Measurements from ENCODE around the gene CERS1. TPM values are rescaled to one million over a fixed set of nuclear protein-coding genes. Genes with fewer than 3 reads are reported as not detected.

The CERS1 gene
- total RNA-seq, 2 donors from 2014 or later = 38.7 TPM; not detected in 1

DNA sequence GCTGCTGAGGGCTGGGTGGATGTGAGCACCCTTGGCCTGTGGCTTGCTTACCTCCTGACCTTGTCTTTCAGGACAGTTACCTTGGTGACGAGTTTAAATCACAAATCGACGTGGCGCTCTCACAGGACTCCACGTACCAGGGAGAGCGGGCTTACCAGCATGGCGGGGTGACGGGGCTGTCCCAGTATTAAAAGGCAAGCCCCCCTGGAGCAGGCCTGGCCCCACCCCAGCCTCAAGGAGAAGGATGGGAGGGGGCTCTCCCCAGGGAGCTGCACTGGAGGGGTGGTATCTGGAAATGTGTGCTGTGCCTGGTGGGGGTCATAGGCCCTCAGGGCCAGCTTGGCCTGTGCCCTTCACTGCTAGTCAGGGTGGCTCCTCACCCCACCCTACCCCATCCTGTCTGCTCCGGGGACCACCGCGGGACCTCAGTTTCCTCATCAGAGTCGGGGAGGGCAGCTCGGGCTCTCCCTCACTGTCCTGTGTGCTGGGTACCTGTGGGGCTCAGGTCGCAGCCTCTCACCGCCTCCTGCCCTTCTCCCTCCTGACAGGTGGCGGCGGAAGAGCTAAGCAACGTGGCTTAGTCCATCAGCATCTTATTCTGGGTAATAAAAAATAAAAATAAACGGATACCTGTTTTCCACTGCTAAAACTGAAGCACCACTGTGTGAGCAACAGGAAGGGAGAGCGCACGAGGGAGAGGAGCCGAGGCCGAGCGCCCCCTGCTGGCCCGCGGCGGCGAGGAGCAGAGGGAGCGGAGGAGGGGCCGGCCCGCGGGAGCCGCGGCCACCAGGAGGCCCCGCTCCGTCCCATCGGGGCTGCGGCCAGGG lies 29.8 kb downstream of the CERS1 start:
- DNase-seq (ENCODE audit: low spot score) = peak; percentile 46
- Histone ChIP-seq H3K4me3 (no peak overlapping the region), H3K4me1 (replicated peaks) (no peaks in the 10 kb centered on the region), H3K27ac (no peak overlapping the region), H3K9me3 (no peaks in the 10 kb centered on the region), H3K27me3 (replicated peaks; ENCODE audit: insufficient read depth) (no peaks in the 10 kb centered on the region), H3K36me3 (peaks cover 25 to 31% of the 10 kb centered on the region in 2 donors)
- intact Hi-C loops (cut with DNase I) = no loop called here
- 39% methylated on average over 38 of the region's 38 CpGs for WGBS
- TF ChIP-seq, protein P1, sequence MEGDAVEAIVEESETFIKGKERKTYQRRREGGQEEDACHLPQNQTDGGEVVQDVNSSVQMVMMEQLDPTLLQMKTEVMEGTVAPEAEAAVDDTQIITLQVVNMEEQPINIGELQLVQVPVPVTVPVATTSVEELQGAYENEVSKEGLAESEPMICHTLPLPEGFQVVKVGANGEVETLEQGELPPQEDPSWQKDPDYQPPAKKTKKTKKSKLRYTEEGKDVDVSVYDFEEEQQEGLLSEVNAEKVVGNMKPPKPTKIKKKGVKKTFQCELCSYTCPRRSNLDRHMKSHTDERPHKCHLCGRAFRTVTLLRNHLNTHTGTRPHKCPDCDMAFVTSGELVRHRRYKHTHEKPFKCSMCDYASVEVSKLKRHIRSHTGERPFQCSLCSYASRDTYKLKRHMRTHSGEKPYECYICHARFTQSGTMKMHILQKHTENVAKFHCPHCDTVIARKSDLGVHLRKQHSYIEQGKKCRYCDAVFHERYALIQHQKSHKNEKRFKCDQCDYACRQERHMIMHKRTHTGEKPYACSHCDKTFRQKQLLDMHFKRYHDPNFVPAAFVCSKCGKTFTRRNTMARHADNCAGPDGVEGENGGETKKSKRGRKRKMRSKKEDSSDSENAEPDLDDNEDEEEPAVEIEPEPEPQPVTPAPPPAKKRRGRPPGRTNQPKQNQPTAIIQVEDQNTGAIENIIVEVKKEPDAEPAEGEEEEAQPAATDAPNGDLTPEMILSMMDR (IDR thresholded peaks at IDR 0.05) = peak; percentile 95 to 96 (median 96)
- TF ChIP-seq POLR2A (IDR thresholded peaks at IDR 0.05) (no peak), POLR2AphosphoS5 (IDR thresholded peaks at IDR 0.05) (peak; percentile 34)

DNA sequence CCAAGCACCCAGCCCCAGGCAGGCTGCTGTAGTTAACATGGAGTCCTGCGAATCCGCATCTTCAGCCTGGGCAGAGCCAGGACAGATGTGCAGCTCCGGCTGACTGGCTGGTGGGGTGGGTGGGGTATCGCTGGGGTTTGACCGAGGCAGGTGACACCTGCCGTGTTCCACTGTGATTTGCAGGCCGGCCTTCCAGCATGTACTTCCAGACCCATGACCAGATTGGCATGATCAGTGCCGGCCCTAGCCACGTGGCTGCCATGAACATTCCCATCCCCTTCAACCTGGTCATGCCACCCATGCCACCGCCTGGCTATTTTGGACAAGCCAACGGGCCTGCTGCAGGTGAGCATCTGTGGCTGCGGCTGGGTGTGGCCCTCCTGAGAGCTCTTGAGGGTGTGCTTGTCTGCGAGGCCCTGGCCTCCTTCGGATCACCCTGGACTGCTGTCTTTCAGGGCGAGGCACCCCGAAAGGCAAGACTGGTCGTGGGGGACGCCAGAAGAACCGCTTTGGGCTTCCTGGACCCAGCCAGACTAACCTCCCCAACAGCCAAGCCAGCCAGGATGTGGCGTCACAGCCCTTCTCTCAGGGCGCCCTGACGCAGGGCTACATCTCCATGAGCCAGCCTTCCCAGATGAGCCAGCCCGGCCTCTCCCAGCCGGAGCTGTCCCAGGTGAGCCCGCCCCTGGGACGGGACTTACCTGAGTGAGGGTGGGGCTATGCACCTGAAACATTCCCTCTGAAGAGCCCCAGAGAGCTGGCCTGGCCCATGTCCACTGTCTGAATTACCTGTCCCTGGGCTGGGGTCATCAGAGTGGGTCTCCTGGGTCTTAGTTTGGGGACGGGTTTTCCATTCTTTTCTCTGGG lies 30.6 kb downstream of the CERS1 start:
- Histone ChIP-seq H3K27me3 (replicated peaks; ENCODE audit: insufficient read depth) (no peaks in the 10 kb centered on the region), H3K9me3 (no peaks in the 10 kb centered on the region), H3K4me3 (no peak overlapping the region), H3K4me1 (replicated peaks) (no peaks in the 10 kb centered on the region), H3K36me3 (peaks cover 31 to 39% of the 10 kb centered on the region in 2 donors), H3K27ac (no peak overlapping the region)
- intact Hi-C loops (cut with DNase I) = no loop called here
- TF ChIP-seq, protein P1 (IDR thresholded peaks at IDR 0.05) = no peak
- TF ChIP-seq POLR2A (IDR thresholded peaks at IDR 0.05) (no peak), POLR2AphosphoS5 (IDR thresholded peaks at IDR 0.05) (no peak)
- no peak for DNase-seq (ENCODE audit: low spot score)
- 89% methylated on average over 27 of the region's 27 CpGs for WGBS

DNA sequence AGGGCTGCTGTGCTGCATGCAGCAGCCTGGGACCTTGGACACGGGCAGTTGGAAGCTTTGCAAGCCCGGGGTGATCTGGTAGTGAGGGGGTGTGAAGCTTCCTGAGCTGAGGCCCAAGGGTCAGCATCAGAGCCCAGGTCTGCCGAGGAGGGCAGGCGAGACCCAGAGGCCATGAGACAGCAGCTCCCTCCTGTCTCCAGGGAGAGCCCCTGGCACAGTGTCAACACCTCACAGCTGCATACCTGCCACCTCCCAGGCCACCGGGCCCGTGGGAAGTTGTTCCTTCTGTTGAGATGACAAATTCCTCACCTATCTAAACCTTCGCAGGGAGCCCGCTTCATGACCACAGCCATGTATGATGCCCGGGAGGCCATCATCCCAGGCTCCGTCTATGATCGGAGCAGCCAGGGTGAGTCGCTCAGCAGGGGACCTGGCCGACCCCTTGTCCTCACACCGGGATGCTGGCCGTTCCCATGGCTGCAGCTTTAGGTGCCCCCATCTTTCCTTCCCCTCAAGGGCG lies 32.1 kb downstream of the CERS1 start:
- Histone ChIP-seq H3K4me1 (replicated peaks) (no peaks in the 10 kb centered on the region), H3K27ac (no peak overlapping the region), H3K27me3 (replicated peaks; ENCODE audit: insufficient read depth) (no peaks in the 10 kb centered on the region), H3K9me3 (no peaks in the 10 kb centered on the region), H3K36me3 (peaks cover 31 to 45% of the 10 kb centered on the region in 2 donors), H3K4me3 (no peak overlapping the region)
- WGBS = 70% methylated on average over 16 of the region's 16 CpGs
- intact Hi-C loops (cut with DNase I) = no loop called here
- DNase-seq (ENCODE audit: low spot score) = no peak
- TF ChIP-seq POLR2A (IDR thresholded peaks at IDR 0.05) = no peak
- no peak for TF ChIP-seq POLR2AphosphoS5 (IDR thresholded peaks at IDR 0.05)
- TF ChIP-seq, protein P1 (IDR thresholded peaks at IDR 0.05) = no peak

DNA sequence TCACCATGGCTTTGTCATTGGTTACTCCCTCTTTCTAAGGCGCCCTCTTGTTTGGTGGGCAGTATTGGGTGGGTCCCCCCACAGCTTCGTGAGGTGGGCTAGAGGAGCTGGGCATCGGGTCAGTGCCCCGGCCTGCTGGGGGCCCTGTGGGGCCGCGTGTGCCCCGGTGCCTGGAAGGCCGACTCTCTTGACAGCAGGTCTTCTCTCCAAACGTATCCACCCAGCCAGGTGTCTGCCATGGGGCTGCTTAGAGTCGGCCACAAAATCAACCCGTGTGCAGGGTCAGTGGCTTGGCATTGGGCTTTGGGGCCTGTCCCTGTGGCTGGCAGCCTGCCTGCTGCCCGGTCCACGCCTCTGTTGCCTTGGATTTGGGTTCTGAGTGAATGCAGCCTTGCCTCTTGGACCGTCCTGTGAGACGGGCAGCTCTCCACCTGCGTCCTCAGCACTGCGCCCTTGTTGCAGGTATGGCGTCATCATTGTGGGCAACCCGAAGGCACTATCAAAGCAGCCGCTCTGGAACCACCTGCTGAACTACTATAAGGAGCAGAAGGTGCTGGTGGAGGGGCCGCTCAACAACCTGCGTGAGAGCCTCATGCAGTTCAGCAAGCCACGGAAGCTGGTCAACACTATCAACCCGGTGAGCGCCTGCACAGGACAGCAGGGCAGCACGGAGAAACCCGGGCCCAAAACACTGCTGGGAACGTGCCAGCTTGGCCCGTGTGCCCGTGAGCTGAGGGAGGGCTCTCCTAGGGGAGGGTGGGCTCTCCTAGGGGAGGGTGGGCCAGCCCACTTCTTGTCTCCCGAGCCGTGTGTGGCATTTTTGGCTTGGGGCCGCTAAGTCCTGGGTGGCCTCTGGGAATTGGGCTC lies 32.7 kb downstream of the CERS1 start:
- H3K27ac ChIP-seq = no peak overlapping the region
- no peaks in the 10 kb centered on the region for H3K4me1 ChIP-seq (replicated peaks)
- no peak for TF ChIP-seq POLR2AphosphoS5 (IDR thresholded peaks at IDR 0.05)
- TF ChIP-seq POLR2A (IDR thresholded peaks at IDR 0.05) = no peak
- TF ChIP-seq, protein P1 (IDR thresholded peaks at IDR 0.05) = no peak
- H3K36me3 ChIP-seq = peaks cover 33 to 52% of the 10 kb centered on the region in 2 donors
- WGBS = 84% methylated on average over 28 of the region's 33 CpGs
- no peak overlapping the region for H3K4me3 ChIP-seq
- intact Hi-C loops (cut with DNase I) = no loop called here
- H3K27me3 ChIP-seq (replicated peaks; ENCODE audit: insufficient read depth) = no peaks in the 10 kb centered on the region
- no peak for DNase-seq (ENCODE audit: low spot score)
- H3K9me3 ChIP-seq = no peaks in the 10 kb centered on the region
